ENCODE results near the gene DTX2.
"Not testable (repeated sequence)": the region's sequence is repeated elsewhere in the genome, so short reads cannot be mapped to it uniquely, and the experiment has no call there.

Gene DTX2

GRCh38 chr7:76495717-76496116 lies 34.2 kb downstream of the DTX2 start:
- DNase-seq, result not testable (repeated sequence)

GRCh38 chr7:76497918-76498582 lies 36.5 kb downstream of the DTX2 start:
- DNase-seq, result not testable (repeated sequence)

DNA sequence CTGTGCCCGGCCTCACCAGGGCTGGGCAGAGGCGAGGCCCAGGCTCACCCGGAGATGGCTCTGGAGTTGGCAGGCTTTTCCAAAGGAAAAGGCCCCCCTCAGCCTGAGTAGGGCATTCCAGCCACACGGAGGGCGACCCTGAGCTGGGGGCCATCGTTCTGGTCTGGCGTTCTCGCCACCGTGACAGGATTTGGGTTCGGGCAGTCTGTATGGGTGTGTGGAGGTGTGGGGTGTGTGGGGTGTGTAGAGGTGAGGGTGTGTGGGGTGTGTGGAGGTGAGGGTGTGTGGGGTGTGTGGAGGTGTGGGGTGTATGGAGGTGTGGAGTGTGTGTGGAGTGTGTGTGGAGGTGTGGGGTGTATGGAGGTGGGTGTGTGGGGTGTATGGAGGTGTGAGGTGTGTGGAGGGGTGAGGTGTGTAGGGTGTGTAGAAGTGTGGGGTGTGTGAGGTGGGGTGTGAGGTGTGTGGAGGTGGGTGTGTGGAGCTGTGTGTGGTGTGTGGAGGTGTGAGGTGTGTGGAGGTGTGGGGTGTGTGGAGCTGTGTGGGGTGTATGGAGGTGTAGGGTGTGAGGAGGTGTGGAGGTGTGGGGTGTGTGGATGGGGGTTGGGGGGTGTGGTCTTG lies 37.2 kb downstream of the DTX2 start:
- not testable (repeated sequence) for DNase-seq

DNA sequence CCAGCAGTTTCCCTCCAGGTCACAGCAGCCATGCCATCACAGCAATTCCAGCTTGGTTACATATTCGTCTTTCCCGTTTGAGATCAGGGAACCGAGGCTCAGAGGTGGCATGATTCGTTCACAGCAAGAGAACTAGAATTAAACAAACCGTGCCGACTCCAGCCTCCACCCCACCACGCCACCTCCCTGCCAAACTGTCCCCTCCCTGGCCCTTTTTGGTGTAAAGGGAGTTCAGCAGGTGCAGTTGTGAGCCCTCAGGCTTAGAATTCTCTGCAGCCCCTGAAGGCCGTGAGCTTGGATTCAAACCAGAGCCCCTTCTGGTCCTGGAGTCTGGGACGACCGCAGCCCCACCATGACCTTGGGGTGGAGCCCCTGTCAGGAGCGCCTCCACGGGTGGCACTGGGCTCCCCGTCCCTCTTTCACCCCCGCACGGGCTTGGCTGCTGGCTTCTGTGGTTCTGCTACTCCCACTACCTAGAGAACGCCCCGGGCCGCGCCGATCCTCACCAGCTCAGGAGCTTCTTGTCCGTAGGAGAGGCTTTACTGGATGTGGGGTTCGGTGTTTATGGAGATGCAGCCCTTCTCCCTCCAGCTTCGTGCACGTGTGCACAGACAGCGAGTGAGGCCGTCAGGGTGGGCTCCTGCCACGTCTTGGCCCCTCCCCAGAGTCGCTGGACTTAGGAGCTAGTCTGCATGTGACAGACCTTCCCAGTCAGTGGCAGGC lies 37.9 kb downstream of the DTX2 start:
- not testable (repeated sequence) for DNase-seq

DNA sequence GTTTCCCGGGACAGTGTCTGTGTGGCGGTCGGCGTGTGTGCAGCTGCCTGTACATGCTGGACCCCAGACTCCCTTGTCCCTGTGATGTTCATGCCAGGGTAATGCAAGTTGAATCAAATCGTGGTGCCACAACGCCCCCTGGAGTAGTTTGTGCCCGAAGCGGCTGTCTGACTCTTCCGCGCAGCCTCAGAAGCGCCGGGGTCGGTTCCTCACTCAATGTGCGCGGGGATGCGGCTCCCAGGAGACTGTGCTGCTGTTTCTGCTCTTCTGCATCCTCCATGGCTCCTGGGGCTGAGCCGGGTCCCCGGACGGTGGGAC lies 38.4 kb downstream of the DTX2 start:
- DNase-seq, result not testable (repeated sequence)

- DNase-seq, result not testable (repeated sequence)
These were observed 40.7 kb downstream of the DTX2 start for GRCh38 chr7:76502224-76502623.

GRCh38 chr7:76502836-76503235 lies 41.3 kb downstream of the DTX2 start:
- DNase-seq, result not testable (repeated sequence)

GRCh38 chr7:76503244-76503643 lies 41.7 kb downstream of the DTX2 start:
- DNase-seq, result not testable (repeated sequence)

GRCh38 chr7:76504351-76505167 lies 43.0 kb downstream of the DTX2 start:
- DNase-seq, result not testable (repeated sequence)

DNA sequence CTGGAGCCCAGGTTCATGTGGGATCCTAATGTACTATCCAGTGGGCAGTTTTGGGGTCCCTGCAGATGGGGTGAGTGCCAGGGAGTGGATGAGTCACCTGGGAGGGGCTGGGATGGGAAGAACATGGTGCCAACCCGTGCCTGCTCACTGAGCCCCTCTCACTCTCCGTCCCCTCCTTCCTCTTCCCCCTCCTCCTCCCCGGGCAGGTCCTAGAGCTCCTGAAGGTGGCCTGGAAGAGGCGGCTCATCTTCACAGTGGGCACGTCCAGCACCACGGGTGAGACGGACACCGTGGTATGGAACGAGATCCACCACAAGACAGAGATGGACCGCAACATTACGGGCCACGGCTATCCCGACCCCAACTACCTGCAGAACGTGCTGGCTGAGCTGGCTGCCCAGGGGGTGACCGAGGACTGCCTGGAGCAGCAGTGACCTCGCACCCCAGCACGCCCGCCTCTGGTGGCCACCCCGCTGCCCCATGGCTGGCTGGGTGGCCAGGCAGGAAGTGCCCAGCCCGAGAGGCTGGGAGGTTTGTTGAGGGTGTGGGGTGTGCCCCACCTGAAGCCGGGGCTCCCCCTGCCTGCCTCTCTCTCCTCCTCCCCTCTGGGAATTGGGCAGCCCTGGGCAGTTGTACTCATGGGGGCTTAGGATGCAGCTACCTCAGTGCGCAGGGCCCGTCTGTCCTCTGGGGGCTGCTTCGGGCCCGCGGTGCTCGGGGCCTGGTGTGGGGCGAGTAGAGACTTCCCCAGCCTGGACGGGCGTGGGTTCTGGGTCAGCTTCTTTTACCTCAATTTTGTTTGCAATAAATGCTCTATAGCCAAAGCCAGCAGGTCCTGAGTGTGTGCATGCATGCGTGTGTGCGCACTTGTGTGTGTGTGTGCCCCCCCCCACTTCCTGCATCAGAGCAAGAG lies 43.9 kb downstream of the DTX2 start:
- no peak for DNase-seq

GRCh38 chr7:76506081-76506440 lies 44.6 kb downstream of the DTX2 start:
- DNase-seq, result no peak

GRCh38 chr7:76506643-76507042 lies 45.1 kb downstream of the DTX2 start:
- DNase-seq, result not testable (repeated sequence)

DNA sequence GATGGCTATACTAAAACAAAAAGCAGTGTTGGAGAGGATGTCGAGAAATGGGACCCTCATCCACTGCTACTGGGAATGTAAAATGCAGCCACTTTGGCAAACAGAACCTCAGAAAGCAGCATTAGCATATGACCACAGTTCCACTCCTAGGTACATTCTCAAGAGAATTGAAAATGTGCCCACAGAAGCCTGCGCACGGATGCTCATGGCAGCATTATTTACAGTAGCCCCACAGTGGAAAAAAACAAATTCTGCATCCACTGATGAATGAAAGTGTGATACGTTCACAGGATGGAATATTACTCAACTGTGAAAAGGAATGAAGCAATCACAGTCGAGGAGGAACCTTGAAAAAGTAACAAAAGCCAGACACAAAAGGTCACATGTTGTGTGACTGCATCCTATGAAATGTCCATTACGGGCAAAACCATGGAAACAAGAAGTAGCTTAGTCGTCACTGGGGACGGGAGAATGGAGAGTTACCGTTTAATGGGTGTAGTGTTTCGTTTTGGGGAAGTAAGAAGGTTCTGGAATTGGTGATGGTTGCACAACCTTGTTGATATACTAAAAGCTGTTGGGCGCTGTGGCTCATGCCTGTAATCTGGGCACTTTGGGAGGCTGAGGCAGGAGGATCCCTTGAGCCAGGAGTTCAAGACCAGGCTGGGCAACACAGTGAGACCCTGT lies 46.4 kb downstream of the DTX2 start:
- DNase-seq, result peak in 1 of 2 experiments; percentile 6

GRCh38 chr7:76509931-76510877 lies 48.7 kb downstream of the DTX2 start, which contains the start of gene UPK3B:
Gene UPK3B, plus strand, starts transcription at chr7:76510552. Its CDS starts 101 bp downstream, at chr7:76510653.
- no peak for DNase-seq

GRCh38 chr7:76511200-76511910 lies 49.8 kb downstream of the DTX2 start:
- DNase-seq, result not testable (repeated sequence)

DNA sequence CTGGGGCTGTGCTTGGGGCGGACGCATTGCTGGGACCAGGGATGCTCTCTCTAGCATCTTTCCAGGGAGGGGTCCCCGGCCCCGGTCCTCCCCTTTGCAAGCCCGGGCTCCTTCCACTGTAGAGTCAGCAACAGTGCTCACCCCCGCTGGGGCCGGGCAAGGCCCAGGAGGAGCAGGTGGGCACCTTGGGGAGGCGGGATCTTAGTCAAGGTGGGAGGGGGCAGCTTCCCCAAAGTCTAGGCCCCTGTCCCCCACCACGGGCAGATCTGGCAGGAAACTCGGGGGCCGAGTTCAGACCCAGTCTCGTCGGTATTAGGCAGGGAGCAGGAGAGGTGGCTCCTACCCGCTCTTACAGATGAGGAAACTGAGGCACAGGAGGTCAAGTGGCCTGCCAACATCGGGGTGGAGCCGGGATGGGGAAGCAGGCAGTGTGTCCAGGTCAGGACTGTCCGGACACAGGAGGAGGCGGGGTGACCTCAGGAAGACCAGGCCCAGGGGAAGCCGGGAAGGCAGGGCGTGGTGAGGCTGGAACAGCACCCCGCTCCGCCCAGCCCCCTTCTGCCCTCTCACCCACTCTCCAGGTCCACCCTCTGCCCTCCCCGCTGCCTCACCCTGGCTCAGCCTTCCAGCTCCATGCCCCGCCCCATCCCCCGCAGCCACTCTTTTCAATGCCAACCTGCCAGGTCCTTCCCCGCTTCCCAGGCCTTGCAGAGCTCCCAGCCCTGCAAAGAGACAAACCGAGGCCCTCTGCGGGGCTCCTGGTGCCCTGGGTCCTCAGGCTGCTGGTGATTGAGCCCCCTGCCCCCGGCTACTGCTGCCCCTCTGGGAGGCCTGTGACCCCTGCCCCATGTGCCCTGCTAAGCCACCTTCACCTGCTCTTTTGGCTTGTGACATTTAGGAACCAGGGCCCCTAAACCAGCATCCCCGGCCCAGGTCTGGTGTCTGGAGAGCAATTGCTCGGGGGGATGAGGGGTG lies 50.7 kb downstream of the DTX2 start:
- not testable (repeated sequence) for DNase-seq

DNA sequence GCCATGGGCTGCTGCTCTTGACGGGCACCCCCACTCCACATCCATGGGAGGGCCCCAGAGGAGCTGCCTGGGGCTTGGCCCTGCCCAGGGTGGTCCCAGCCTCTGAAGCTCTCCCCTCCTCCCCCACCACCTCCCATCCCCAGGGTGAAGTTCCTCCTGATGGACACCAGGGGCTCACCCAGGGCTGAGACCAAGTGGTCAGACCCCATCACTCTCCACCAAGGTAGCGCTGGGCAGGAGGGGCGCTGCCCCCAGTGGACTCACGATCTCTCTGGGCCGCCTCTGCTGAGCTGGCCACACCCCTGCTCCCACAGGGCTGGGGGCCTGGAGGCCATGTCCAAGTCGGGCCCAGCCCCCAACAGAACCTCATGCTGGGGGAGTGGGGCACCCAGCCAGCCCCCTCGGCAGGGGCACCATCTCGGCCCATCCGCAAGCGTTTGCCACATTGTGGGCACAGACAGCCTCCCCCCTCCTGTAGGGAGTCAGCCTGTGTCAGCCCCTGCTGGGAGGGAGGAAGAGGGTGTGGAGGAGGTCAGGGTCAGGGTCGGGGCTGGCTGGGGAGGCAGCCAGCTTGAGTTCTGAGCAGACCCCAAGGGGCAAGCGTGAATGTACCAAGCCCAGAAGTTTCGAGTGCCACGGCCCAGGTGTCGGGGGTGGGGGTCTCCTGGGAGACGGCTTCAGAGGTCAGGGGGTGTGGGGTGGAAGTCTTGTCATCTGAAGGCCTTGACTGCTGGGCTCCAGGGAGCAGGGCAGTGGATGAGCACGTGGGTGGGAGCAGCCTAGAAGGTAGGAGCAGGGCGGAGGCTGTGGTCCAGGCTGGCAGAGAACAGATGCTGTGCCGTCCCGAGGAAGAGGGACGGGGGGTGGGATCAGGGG lies 51.7 kb downstream of the DTX2 start:
- no peak for DNase-seq
